ENCODE measurements around the gene CAMSAP3. TPM values are rescaled to one million over a fixed set of nuclear protein-coding genes. Genes with fewer than 3 reads are reported as not detected.

The CAMSAP3 gene
- polyA plus RNA-seq, 2 of the 4 experiments (the other 2 are of a cell fraction), result 1.3 to 3.6 TPM

- TF ChIP-seq REST (IDR thresholded peaks at IDR 0.05) (no peak), ELK1 (IDR thresholded peaks at IDR 0.05; ENCODE audit: low read depth, low read length) (no peak)
These were observed 21.5 kb downstream of the CAMSAP3 start (continued) for GRCh38 chr19:7617172-7617571.

GRCh38 chr19:7617735-7618134 lies 22.1 kb downstream of the CAMSAP3 start:
- POLR2A ChIA-PET, result no interaction called here
- Histone ChIP-seq H3K27ac (no peak overlapping the region), H3K4me2 (no peak overlapping the region), H3K4me3 (no peak overlapping the region), H3K9me3 (no peaks in the 10 kb centered on the region), H3K4me1 (no peaks in the 10 kb centered on the region)
- ATAC-seq (no peak), DNase-seq (ENCODE audit: low read depth in 1 of 2, low spot score in 1 of 2) (no peak), FAIRE-seq (no peak)
- CTCF ChIA-PET, result interaction anchor here (1.4 to 1.5 kb wide), 2 partner anchors 31 to 49 kb away, joined by 3 to 5 read pairs; no protein-coding TSS in a partner anchor
- no CpG with 5 or more reads among the region's 28 CpGs for WGBS (ENCODE audit: missing lambda C conversion rate)
- TF ChIP-seq USF2 (IDR thresholded peaks at IDR 0.05), result no peak
- TF ChIP-seq ZFP36 (IDR thresholded peaks at IDR 0.05; ENCODE audit: borderline replicate concordance, partially characterized antibody), result no peak
- TF ChIP-seq JUNB (IDR thresholded peaks at IDR 0.05), result no peak
- TF ChIP-seq KDM1A (IDR thresholded peaks at IDR 0.05; ENCODE audit: low read depth), result no peak
- no peak for TF ChIP-seq ZC3H11A (IDR thresholded peaks at IDR 0.05)
- no peak for TF ChIP-seq SMC3 (IDR thresholded peaks at IDR 0.05)
- no peak for TF ChIP-seq CHD4 (IDR thresholded peaks at IDR 0.05; ENCODE audit: borderline replicate concordance)
- no peak for TF ChIP-seq NFE2L2 (conservative IDR thresholded peaks at IDR 0.05; ENCODE audit: low read length)
- TF ChIP-seq SREBF2 (IDR thresholded peaks at IDR 0.05), result no peak
- no peak for TF ChIP-seq HEYL (CRISPR knock-in tag; IDR thresholded peaks at IDR 0.05)
- TF ChIP-seq POLR2AphosphoS2 (conservative IDR thresholded peaks at IDR 0.05; ENCODE audit: low read length), result no peak
- no peak for TF ChIP-seq CEBPB (IDR thresholded peaks at IDR 0.05)
- no peak for TF ChIP-seq POLR2A (IDR thresholded peaks at IDR 0.05; ENCODE audit: low read length)
- TF ChIP-seq RCOR1 (IDR thresholded peaks at IDR 0.05; ENCODE audit: low read depth, low read length), result no peak
- TF ChIP-seq ZNF302 (CRISPR knock-in tag; IDR thresholded peaks at IDR 0.05), result no peak
- TF ChIP-seq RAD21 (conservative IDR thresholded peaks at IDR 0.05 in 1 of 2, IDR thresholded peaks at IDR 0.05 in 1 of 2), result no peak
- TF ChIP-seq ESRRA (IDR thresholded peaks at IDR 0.05; ENCODE audit: borderline replicate concordance, low read length), result no peak
- TF ChIP-seq MAFK (IDR thresholded peaks at IDR 0.05; ENCODE audit: partially characterized antibody), result no peak
- TF ChIP-seq RARB (CRISPR knock-in tag; IDR thresholded peaks at IDR 0.05), result no peak
- TF ChIP-seq BCL3 (IDR thresholded peaks at IDR 0.05), result no peak
